Common myeloid progenitor, CD34-positive (primary cell): Measurements from ENCODE around the gene RAD17.
"Not testable (repeated sequence)": the region's sequence is repeated elsewhere in the genome, so short reads cannot be mapped to it uniquely, and the experiment has no call there.

ENCODE experiments used
- CTCF ChIA-PET: fragments of 350-600 bp; sonication (Branson Sonifier 250); formaldehyde crosslinking; loops from one replicate; lab custom pipeline; 2021; ENCODE audit warnings: antibody characterized with exemption; lab: Charles Lee
- POLR2A ChIA-PET: fragments of 350-600 bp; sonication (Branson Sonifier 250); formaldehyde crosslinking; loops from one replicate; lab custom pipeline; 2021; ENCODE audit warnings: antibody characterized with exemption; lab: Charles Lee
- DNase-seq, 3 donors: peaks; one replicate each; pipeline versions ENCODE4 v3.0.0 to v3.0.0-alpha.2; 2013
- H3K27ac ChIP-seq, 2 experiments: 1 replicate in 1 of 2; 2 replicates in 1 of 2; pipeline ENCODE4 v1.7.0; 2013; ENCODE audit warnings: inconsistent platforms in 2 of 2, low read length in 2 of 2, mild to moderate bottlenecking in 2 of 2, low read depth in 1 of 2, moderate library complexity in 1 of 2; ENCODE audit not compliant: severe bottlenecking in 2 of 2, insufficient read depth in 1 of 2, poor library complexity in 1 of 2
- H3K27me3 ChIP-seq, 5 experiments: replicated peaks in 2 of 5; 1 replicate in 3 of 5; 2 replicates in 2 of 5; pipeline versions ENCODE4 v1.6.1 to v1.7.0; 2013; ENCODE audit warnings: low read length in 4 of 5, mild to moderate bottlenecking in 2 of 5, moderate library complexity in 2 of 5, inconsistent platforms in 1 of 5; ENCODE audit not compliant: insufficient read depth in 5 of 5, control insufficient read depth in 4 of 5
- H3K36me3 ChIP-seq, 4 experiments: 1 replicate in 2 of 4; 2 replicates in 2 of 4; pipeline versions ENCODE4 v1.6.1 to v1.7.0; 2013; ENCODE audit warnings: low read length in 3 of 4, control low read depth in 1 of 4, mild to moderate bottlenecking in 1 of 4; ENCODE audit not compliant: control insufficient read depth in 4 of 4, insufficient read depth in 4 of 4
- H3K4me1 ChIP-seq, 4 experiments: 1 replicate in 3 of 4; 2 replicates in 1 of 4; pipeline versions ENCODE4 v1.6.1 to v1.7.1; 2013; ENCODE audit warnings: low read length in 3 of 4, mild to moderate bottlenecking in 3 of 4, control low read depth in 1 of 4, inconsistent platforms in 1 of 4, moderate library complexity in 1 of 4; ENCODE audit not compliant: control insufficient read depth in 4 of 4, insufficient read depth in 4 of 4; ENCODE audit errors: control extremely low read depth in 1 of 4
- H3K4me3 ChIP-seq, 7 experiments: 1 replicate in 4 of 7; 2 replicates in 3 of 7; pipeline versions ENCODE4 v1.5.1 to v1.7.0; 2013; ENCODE audit warnings: mild to moderate bottlenecking in 7 of 7, low read length in 6 of 7, moderate library complexity in 6 of 7, inconsistent platforms in 2 of 7, low read depth in 2 of 7, control low read depth in 1 of 7; ENCODE audit not compliant: insufficient read depth in 4 of 7, control insufficient read depth in 1 of 7; ENCODE audit errors: extremely low read depth in 1 of 7
- H3K9me3 ChIP-seq, 5 experiments: 1 replicate in 4 of 5; 2 replicates in 1 of 5; pipeline versions ENCODE4 v1.6.1 to v1.7.1; 2013; ENCODE audit warnings: low read length in 4 of 5, mild to moderate bottlenecking in 2 of 5, inconsistent platforms in 1 of 5, low read depth in 1 of 5, moderate library complexity in 1 of 5; ENCODE audit not compliant: control insufficient read depth in 4 of 5, insufficient read depth in 2 of 5; ENCODE audit errors: control extremely low read depth in 1 of 5
- WGBS: methylation state at CpG from one replicate; pipeline ENCODE4 v1.1.5; 2013; ENCODE audit not compliant: insufficient coverage; 5-methylcytosine and 5-hydroxymethylcytosine counted together

The RAD17 gene

DNA sequence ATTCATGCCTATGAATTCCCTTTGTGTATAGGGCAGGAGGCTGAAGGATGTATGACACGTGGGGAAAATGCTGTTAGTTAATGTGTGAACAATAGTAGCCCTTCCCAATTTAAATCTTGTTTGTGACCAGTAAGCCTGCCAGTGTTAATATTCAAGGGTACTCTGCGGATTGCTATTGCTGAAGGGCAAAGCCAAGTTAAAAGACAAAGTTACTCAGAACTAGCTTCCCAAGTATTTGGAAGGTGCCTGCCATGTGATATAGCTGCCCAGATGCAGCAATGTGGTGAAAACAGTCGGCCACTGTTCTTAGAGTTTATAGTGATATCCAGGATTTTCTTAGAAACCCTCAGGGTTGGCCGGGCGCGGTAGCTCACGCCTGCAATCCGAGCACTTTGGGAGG, 79.9 kb downstream of the RAD17 start:
- DNase-seq, result no peak
- Histone ChIP-seq H3K27ac (no peak overlapping the region), H3K36me3 (no peaks in the 10 kb centered on the region), H3K4me1 (no peaks in the 10 kb centered on the region), H3K9me3 (no peaks in the 10 kb centered on the region), H3K4me3 (no peak overlapping the region), H3K27me3 (no peaks in the 10 kb centered on the region)
- CTCF ChIA-PET, result no interaction called here
- POLR2A ChIA-PET, result no interaction called here
- WGBS, result 94% methylated on average over 3 of the region's 8 CpGs

DNA sequence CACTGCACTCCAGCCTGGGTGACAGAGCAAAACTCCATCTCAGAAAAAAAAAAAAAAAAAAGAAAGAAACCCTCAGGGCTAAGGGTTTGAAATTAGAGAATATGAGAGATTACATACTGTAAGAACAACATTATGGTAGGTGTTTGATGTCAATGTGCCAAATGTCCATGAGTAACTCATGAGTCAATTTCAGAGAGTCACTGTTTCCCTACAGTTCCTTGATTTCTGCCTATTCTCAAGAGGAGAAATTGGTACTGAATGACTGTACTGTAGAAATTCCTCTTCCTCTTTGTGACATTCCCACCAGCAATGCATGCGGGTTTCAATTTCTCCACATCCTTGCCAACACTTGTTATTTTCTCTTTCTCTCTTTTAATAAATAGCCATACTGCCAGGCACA, 80.5 kb downstream of the RAD17 start:
- Histone ChIP-seq H3K4me3 (no peak overlapping the region), H3K27me3 (no peaks in the 10 kb centered on the region), H3K27ac (no peak overlapping the region), H3K4me1 (no peaks in the 10 kb centered on the region), H3K36me3 (no peaks in the 10 kb centered on the region), H3K9me3 (no peaks in the 10 kb centered on the region)
- POLR2A ChIA-PET, result no interaction called here
- DNase-seq, result no peak
- CTCF ChIA-PET, result no interaction called here
- 87% methylated on average over 1 of the region's 1 CpG for WGBS

DNA sequence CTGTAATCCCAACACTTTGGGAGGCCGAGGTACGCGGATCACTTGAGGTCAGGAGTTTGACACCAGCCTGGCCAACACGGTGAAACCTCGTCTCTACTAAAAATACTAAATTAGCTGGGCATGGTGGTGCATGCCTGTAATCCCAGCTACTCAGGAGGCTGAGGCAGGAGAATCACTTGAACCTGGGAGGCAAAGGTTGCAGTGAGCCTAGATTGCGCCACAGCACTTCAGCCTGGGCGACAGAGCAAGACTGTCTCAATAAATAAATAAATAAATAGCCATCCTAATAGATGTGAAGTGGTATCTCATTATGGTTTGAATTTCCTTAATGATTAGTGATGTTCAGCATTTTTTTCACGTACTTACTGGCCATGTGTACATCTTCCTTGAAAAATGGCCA, 80.9 kb downstream of the RAD17 start:
- CTCF ChIA-PET, DNase-seq, H3K9me3 ChIP-seq, H3K4me3 ChIP-seq, H3K27ac ChIP-seq, POLR2A ChIA-PET, H3K4me1 ChIP-seq, H3K27me3 ChIP-seq, H3K36me3 ChIP-seq: not testable (repeated sequence)
- WGBS, result 96% methylated on average over 5 of the region's 8 CpGs

DNA sequence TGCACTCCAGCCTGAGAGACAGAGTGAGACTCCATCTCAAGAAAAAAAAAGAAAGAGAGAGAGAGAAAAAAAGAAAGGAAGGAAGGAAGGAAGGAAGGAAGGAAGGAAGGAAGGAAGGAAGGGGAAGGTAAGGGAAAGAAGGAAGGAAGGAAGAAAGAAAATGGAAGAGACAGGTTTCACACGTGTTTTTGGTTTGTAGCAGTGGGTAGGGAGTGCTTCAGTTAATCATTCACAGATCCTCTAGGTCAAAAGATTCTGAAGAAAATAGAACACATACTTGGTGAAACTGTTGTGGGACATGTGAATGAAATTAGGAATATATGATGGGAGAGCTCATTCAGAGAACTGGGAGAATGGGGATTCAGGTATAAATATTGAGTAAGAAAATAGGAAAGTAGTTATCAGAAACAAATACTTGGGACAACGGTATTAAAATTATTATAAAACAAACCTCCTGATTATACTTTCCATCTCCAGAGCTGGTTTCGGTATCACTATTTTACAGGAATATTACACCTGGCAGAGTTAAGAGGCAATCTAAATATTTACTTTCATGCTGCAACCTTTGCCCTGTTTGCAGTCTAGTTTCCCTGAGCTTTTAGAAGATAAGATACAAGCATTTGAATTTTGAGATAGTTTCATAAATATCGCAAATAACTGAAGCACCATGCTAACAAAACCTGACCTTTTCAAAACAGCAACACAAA, 82.5 kb downstream of the RAD17 start:
- CTCF ChIA-PET, result interaction anchor here (1.2 kb wide), 1 partner anchor 13 kb away, joined by 3 read pairs; no protein-coding TSS in a partner anchor

DNA sequence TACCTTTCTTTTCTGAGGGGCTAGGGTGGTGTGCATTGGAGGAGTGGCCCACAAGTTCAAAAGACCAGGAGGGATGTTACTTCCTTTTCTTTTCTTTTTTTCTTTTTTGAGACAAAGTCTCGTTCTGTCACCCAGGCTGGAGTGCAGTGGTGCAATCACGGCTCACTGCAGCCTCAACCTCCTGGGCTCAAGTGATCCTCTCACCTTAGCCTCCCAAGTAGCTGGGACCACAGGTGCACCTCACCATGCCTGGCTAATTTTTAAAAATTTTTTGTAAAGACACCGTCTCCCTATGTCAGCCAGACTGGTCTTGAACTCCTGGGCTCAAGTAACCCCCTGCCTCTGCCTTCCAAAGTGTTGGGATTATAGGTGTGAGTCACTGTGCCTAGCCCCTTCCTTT, 83.9 kb downstream of the RAD17 start:
- POLR2A ChIA-PET, result interaction anchor here (0.7 kb wide), 1 partner anchor 14 kb away, joined by 3 read pairs; no protein-coding TSS in a partner anchor
- CTCF ChIA-PET, H3K36me3 ChIP-seq, H3K4me3 ChIP-seq, H3K27ac ChIP-seq, H3K4me1 ChIP-seq, DNase-seq, H3K9me3 ChIP-seq, H3K27me3 ChIP-seq: not testable (repeated sequence)
- 83% methylated on average over 1 of the region's 3 CpGs for WGBS

More for the DNA sequence above, 82.5 kb downstream of the RAD17 start:
- no peaks in the 10 kb centered on the region for H3K4me1 ChIP-seq
- no peak overlapping the region for H3K27ac ChIP-seq
- DNase-seq, result no peak
- H3K27me3 ChIP-seq, result no peaks in the 10 kb centered on the region
- POLR2A ChIA-PET, result no interaction called here
- 67% methylated on average over 2 of the region's 4 CpGs for WGBS
- H3K4me3 ChIP-seq, result no peak overlapping the region
- no peaks in the 10 kb centered on the region for H3K36me3 ChIP-seq
- H3K9me3 ChIP-seq, result no peaks in the 10 kb centered on the region

DNA sequence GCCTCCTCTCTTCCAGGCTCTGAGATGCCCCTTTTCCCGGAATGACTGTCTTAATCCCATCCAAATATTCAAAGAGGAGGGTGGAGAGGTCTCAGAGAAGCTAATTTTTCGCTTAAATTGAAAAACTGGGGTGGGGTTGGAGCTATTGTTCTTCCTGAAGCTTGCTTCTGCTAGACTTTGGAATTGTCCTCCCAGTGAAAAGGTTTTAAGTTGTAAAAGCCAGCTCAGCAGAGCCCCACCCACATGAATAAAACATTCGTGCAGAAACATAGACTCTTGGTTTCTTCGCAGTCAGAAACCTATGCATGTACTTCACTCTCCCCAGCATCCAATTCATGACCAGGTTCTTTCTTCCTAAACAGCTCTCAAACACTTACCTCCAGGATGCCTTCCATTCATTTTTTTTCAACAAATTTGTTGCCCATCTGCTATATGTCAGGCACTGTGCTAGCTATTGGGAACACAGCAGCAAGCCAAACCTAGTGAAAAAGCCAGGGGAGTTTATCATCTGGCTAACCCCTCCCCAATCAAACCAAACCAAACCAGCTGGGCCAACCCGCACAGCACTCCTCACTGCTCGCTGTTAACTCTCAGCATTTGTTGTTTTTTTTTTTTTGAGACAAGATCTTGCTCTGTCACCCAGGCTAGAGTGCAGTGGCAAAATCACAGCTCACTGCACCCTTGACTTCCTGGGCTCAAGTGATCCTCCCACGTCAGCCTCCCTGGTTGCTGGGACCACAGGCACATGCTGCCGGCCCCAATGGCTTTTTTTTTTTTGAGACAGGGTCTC, 85.0 kb downstream of the RAD17 start:
- H3K9me3 ChIP-seq, result peaks cover 0 to 3% (median 0%) of the 10 kb centered on the region in 5 experiments
- H3K4me3 ChIP-seq, result no peak overlapping the region
- no peaks in the 10 kb centered on the region for H3K27me3 ChIP-seq
- ChIA-PET POLR2A (no interaction called here), CTCF (no interaction called here)
- H3K36me3 ChIP-seq, result no peaks in the 10 kb centered on the region
- WGBS, result 94% methylated on average over 6 of the region's 8 CpGs
- no peak for DNase-seq
- H3K4me1 ChIP-seq, result no peaks in the 10 kb centered on the region
- no peak overlapping the region for H3K27ac ChIP-seq

DNA sequence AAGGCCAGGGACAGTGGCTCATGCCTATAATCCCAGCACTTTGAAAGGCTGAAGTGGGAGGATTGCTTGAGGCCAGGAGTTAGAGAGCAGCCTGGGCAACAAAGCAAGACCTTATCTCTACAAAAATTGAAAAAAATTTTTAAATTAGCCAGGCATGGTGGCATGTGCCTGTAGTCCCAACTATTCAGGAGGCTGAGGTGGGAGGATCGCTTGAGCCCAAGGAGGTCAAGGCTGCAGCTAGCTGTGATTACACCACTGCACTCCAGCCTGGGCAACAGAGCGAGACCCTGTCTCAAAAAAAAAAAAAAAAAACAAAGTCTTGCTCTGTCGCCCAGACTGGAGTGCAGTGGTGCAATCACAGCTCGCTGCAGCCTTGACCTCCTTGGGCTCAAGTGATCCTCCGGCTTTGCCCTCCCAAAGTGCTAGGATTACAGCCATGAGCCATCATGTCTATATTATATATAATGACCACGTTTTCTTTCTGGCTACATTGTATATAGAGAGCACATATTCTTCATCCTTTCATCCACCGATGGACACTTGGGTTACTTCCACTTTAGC, 85.9 kb downstream of the RAD17 start:
- CTCF ChIA-PET, H3K27me3 ChIP-seq, H3K9me3 ChIP-seq, H3K4me3 ChIP-seq, DNase-seq, H3K4me1 ChIP-seq, H3K36me3 ChIP-seq, POLR2A ChIA-PET, H3K27ac ChIP-seq: not testable (repeated sequence)
- WGBS, result 100% methylated on average over 3 of the region's 7 CpGs
